Effector memory CD8-positive, alpha-beta T cell (primary cell): ENCODE measurements around the gene HOXA9.

Experiments used
- ATAC-seq: fragments of 150-1000 bp; cut with Tn5 transposase; replicated peaks from 2 replicates; pipeline ENCODE4 v1.10.0; 2021; ENCODE audit warnings: mild to moderate bottlenecking, moderate library complexity
- DNase-seq, 3 experiments: peaks; one replicate each; pipeline ENCODE4 v3.0.0; 2021
- H3K27ac Mint-ChIP-seq, 2 donors: one replicate each; pipeline ENCODE4 v1.8.0; 2022; ENCODE audit warnings: mild to moderate bottlenecking in 2 of 2, mixed read lengths in 2 of 2, moderate library complexity in 2 of 2
- H3K27me3 Mint-ChIP-seq, 2 donors: one replicate each; pipeline ENCODE4 v1.8.0; 2022; ENCODE audit warnings: mixed read lengths in 2 of 2
- H3K36me3 Mint-ChIP-seq: one replicate; pipeline ENCODE4 v1.8.0; 2022; ENCODE audit warnings: mild to moderate bottlenecking, moderate library complexity, mixed read lengths; ENCODE audit not compliant: insufficient read depth
- H3K4me1 Mint-ChIP-seq, 2 donors: one replicate each; pipeline ENCODE4 v1.8.0; 2022; ENCODE audit warnings: low read depth in 2 of 2, mixed read lengths in 2 of 2
- H3K4me3 Mint-ChIP-seq, 2 donors: one replicate each; pipeline ENCODE4 v1.8.0; 2022; ENCODE audit warnings: mild to moderate bottlenecking in 2 of 2, mixed read lengths in 2 of 2, moderate library complexity in 2 of 2
- H3K9me3 Mint-ChIP-seq, 2 donors: one replicate each; pipeline ENCODE4 v1.8.0; 2022; ENCODE audit warnings: mixed read lengths in 2 of 2

HOXA9 gene

DNA sequence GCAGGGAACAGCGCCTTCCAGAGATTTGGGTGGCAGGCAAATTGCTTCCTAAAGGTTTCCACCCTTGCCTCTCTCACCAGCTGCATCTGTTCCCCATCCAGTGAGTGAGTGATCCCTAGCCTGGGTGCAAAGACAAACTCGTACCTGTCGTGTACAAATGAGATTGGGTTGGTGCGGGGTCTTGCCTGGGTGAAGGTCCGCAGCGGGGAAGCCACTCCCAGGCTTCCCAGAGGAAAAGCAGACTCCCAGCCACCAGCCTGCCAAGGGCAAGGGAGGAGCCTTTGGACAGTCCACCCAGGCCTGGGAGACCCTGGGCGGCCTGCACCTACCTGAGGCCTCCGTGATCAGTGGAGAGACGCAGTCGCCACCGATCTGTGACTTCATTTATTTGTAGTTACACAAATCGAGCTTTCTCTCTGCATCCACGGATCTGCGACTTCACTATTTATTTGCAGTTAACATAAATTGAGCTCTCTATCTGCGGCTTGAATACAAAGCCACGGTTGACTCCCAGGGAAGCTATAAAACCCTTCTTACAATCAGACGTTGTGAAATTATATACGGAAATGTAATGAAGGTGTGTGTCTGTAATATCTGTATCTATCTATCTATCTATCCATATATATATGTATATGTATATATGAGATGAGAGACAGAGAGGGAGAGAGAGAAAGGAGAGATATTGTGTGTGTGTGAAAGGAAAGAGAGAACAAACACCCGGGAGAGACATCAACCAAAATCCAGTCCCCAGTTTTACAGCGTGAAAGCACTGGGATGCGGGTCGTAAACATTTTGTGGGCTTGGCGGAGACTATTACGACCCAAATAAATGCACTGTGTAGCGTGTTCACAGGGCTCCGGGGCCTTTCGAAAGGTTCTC, 5.8 kb downstream of the HOXA9 start:
- H3K4me3 Mint-ChIP-seq: peak overlapping the region; percentile 53 to 84
- H3K36me3 Mint-ChIP-seq: peaks cover 35% of the 10 kb centered on the region
- no peaks in the 10 kb centered on the region for H3K9me3 Mint-ChIP-seq
- H3K4me1 Mint-ChIP-seq: peaks cover 25 to 29% of the 10 kb centered on the region in 2 donors
- DNase-seq (no peak), ATAC-seq (no peak)
- H3K27me3 Mint-ChIP-seq: peaks cover 71 to 95% of the 10 kb centered on the region in 2 donors
- no peak overlapping the region for H3K27ac Mint-ChIP-seq

DNA sequence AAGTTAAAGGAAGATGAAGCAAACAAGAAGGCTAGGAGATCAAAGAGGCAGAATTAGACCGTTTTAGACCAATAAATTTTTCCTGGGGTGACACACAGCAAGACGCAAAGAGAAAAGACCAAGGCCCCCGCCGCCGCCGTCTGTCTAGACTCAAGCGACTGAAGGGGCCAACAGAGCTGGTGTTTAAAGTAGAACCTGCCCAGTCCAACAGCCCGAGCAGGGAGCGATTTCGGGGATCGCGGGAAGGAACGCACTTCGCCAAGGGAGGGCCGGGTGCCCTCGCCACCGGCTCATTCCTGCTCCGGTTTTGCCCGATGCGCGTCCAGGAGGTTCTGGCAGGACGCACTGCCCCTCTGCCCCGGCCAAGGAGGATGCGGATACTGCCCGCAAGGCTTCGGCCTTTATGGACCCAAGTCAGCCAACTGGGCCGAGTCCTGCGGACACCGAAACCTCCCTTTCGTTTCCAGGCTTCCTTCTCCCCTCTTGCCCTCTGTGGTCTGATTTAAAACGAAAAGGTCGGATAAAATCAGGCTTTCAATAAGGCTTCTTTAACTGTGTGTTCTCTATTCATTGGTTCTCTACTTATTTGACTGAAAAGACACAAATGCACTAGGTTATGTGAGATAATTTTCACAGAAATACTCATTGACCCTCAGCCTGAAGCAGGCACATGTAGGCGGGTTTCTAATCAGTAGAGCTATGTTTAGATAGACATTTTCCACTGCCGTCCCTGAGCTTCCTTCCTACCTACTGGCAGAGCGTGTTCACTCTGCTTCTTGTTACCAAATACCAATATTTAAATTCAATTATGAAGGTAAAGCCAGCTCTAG, 6.7 kb downstream of the HOXA9 start:
- Mint-ChIP-seq H3K36me3 (peaks cover 33% of the 10 kb centered on the region), H3K4me3 (peak overlapping the region in 1 of 2 donors; percentile 15), H3K27me3 (peaks cover 71 to 95% of the 10 kb centered on the region in 2 donors), H3K9me3 (no peaks in the 10 kb centered on the region), H3K27ac (no peak overlapping the region), H3K4me1 (peaks cover 28 to 30% of the 10 kb centered on the region in 2 donors)
- DNase-seq: no peak
- no peak for ATAC-seq

DNA sequence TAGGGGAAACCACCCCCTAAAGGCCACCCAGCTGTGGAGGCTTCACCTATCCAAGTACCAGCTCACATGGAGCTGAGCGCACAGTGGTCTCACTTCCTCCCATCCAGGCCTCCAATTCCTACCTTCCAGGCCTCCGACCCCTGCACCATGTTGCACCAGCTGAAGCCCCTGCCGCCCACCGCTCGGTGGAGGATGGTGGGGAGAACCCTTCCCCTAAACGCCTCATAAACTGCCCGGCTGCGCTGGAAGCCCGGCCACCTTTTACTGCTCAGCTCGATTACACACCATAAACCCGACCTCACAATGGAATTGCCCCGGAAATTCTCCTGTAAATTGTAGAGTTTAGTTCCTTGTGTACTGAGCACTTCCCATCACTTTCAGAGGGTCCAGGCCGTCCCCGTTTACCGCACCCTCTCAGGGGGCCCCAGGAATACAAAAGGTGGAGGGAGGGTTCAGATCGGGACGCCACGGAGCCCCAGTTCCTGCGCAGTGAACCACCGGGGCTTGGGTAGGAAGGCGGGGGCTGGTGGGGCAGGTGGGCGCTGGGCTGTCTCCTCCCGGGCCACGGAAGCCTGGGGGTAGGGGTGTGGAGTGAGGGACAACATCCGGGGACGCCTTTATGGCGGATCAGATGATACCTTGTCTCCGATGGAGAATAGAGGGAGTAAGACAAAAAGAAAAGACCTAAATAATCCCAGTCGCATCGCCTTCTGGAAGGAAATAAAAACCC, 7.5 kb downstream of the HOXA9 start:
- no peak for ATAC-seq
- peaks cover 74 to 95% of the 10 kb centered on the region in 2 donors for H3K27me3 Mint-ChIP-seq
- H3K4me3 Mint-ChIP-seq: peak overlapping the region in 1 of 2 donors; percentile 54
- peaks cover 32% of the 10 kb centered on the region for H3K36me3 Mint-ChIP-seq
- no peaks in the 10 kb centered on the region for H3K9me3 Mint-ChIP-seq
- H3K27ac Mint-ChIP-seq: no peak overlapping the region
- no peak for DNase-seq
- H3K4me1 Mint-ChIP-seq: peaks cover 28 to 30% of the 10 kb centered on the region in 2 donors

DNA sequence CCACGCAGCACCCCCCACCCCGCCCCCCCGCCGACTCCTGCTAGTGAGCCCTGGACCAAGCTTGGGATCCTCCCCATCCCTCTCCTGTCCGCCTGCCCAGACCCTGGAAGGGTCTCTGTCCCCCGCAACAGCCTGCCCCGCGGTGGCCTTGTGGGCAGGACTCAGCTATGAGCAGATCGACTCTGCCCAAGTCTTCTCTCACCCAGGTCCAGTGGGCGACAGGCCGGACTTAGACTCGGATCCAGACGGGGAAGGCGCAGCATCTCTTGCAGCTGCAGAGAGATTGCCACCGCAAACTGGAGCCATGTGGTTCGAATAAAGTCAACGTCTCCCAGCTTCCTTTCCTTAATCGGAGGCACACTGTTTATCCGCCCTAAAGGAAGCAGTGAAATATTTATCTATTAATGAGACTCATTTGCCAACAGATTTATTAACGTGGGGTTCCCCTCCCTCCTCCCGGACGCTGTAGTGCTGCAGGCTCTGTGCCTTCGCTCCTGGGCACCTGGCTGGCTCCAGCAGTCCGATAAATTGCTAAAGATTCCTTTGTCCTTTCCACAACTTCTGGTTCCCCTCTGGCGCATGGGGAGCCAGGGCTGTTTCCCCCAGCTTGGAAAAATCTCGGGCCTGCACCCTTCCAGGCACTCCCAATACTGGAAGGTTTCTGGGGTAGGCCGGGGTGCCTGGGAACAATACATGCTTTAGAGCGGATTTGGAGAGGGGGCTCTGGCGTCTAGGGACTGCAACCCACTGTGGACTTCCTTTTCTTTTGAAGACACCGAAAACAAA, 8.2 kb downstream of the HOXA9 start:
- Mint-ChIP-seq H3K27me3 (peaks cover 79 to 95% of the 10 kb centered on the region in 2 donors), H3K4me1 (peaks cover 30 to 32% of the 10 kb centered on the region in 2 donors), H3K36me3 (peaks cover 32% of the 10 kb centered on the region), H3K27ac (peak overlapping the region in 1 of 2 donors; percentile 55), H3K4me3 (peak overlapping the region; percentile 40 to 64), H3K9me3 (no peaks in the 10 kb centered on the region)
- ATAC-seq (no peak), DNase-seq (no peak)

DNA sequence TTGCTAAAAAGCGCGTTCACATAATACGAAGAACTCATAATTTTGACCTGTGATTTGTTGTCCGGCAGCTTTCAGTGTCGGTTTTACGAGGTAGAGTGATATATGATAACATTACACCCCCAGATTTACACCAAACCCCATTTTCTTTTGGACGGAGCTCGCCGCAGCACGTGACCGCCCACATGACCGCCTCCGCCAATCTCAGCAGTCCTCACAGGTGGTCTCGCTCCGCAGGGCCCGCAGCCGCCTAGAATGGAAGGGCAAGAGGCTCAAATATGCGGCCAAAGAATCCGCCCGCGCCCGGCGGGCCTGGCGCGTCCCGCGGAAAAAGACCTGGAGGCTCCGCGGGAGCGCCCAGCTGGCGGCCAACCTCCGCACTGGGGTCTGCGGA, 8.8 kb downstream of the HOXA9 start, which contains the start of gene HOXA7:
Gene HOXA7, minus strand, starts transcription at position 168 of the 391 bp plus-strand sequence. Its CDS starts 130 bp downstream, at position 38.
- Mint-ChIP-seq H3K27ac (peak within 1 kb of the TSS in 1 of 2 donors; percentile 55), H3K4me1 (peaks cover 36 to 38% of the 10 kb centered on the region in 2 donors), H3K36me3 (peaks cover 37% of the 10 kb centered on the region)

DNA sequence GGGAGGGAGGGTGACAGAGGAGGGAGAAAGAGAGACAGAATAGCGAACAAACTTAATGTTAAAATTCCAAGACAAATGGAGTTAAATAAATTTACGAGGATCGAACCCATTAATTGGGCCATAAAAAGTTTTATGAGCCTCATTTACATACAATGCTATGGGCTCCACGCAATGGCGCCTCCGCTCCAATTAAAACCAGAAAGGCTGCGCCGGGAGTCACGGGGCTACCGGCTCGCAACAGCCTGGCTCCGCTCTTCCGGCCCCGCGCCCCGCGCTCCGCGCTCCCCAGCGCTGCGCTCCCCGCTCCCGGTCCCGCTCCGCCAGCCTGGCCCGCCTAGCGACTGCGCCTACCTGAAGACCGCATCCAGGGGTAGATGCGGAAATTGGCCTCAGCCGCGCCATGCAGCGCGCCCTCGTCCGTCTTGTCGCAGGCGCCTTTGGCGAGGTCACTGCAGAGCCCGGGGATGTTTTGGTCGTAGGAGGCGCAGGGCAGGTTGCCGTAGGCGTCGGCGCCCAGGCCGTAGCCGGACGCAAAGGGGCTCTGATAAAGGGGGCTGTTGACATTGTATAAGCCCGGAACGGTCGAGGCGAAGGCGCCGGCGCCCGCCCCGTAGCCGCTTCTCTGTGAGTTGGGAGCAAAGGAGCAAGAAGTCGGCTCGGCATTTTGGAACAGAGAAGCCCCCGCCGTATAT, 9.4 kb downstream of the HOXA9 start:
- Mint-ChIP-seq H3K27ac (peak overlapping the region in 1 of 2 donors; percentile 20), H3K9me3 (no peaks in the 10 kb centered on the region), H3K36me3 (peaks cover 37% of the 10 kb centered on the region), H3K27me3 (peaks cover 88 to 96% of the 10 kb centered on the region in 2 donors), H3K4me1 (peaks cover 41% of the 10 kb centered on the region in 2 donors), H3K4me3 (peak overlapping the region; percentile 64 to 80)
- DNase-seq: no peak
- peak; percentile 18 for ATAC-seq

More for the DNA sequence above, 8.8 kb downstream of the HOXA9 start, which contains the start of gene HOXA7:
- no peaks in the 10 kb centered on the region for H3K9me3 Mint-ChIP-seq
- ATAC-seq: no peak
- peak within 1 kb of the TSS; percentile 64 to 80 for H3K4me3 Mint-ChIP-seq
- peaks cover 83 to 96% of the 10 kb centered on the region in 2 donors for H3K27me3 Mint-ChIP-seq
- no peak for DNase-seq

DNA sequence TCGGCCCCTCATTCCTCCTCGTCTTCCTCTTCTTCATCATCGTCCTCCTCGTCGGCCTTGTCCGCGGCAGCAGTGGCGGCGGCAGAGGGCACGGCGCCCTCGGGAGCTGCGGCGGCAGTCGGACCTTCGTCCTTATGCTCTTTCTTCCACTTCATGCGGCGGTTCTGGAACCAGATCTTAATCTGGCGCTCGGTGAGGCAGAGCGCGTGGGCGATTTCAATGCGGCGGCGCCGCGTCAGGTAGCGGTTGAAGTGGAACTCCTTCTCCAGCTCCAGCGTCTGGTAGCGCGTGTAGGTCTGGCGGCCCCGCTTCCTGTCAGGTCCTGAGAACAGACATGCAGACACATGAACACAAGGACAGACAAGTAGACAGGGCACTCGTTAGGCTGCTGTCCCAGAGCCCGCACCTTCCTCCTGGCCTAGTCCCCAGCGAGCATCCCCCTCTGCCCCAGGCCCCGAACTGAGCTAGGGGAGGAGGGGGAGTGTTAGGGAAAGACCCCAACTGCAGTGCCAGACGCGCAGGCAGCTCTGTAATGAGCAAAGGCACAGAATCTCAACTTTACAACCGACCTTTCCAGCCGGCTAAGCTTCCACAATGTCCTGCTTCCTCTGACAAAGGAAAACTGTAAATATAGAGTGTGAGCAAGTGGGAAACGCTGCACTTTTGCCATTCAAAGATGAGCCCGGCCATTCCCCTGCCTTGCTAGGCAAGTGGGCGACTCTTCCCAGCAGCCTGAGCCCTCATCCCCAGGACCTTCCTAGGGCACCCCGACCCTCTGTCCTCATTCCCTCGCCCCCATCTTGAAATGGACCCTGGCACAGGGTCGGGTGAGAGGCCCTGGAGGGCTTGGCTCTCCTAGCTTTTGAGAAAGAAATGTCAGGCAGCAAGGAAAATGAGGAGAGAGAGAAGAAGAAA, 10.2 kb downstream of the HOXA9 start:
- Mint-ChIP-seq H3K4me1 (peaks cover 47 to 49% of the 10 kb centered on the region in 2 donors), H3K36me3 (peaks cover 36% of the 10 kb centered on the region), H3K27ac (peak overlapping the region in 1 of 2 donors; percentile 49), H3K27me3 (peaks cover 96 to 100% of the 10 kb centered on the region in 2 donors), H3K4me3 (peak overlapping the region; percentile 64 to 80), H3K9me3 (no peaks in the 10 kb centered on the region)
- DNase-seq (no peak), ATAC-seq (no peak)

DNA sequence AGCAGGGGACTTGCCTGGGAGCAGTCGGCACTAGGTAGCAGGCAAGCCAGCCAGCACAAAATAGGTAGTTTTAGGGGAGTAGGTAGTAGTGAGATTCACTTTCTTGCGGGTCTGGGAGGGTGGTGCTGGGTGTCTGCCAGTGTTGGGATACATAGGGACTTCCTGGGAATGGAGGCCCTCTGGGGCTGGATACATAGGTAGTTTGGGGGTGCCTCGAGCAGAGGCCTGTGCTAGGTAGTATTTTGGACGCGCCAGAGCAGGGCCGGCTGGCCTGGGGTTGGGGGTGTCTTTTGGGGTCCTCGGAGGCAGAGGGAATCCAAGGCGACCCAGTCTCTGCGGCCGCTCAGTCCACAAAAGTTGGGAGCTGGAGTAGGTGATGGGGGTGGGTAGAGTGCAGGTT, 11.0 kb downstream of the HOXA9 start:
- peak overlapping the region; percentile 15 to 58 for H3K27ac Mint-ChIP-seq

DNA sequence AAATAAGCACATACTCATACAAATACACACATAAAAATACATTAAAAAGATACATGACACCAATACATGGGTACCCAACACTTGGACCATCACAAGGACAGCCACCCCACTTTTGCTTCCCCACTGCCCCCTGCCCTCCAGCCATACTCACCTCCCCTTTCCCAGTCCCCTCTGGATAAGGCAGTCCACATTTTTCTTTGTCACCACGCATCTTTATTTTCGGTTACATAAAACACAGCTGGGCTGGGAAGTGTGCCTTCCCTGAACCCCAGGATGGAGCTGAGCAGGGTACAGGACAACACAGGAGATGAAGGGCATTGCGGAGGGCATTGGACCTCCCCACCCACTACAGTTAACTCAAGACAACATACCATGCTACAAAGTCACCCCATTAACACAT, 11.8 kb downstream of the HOXA9 start:
- peaks cover 32% of the 10 kb centered on the region for H3K36me3 Mint-ChIP-seq
- H3K27me3 Mint-ChIP-seq: peaks cover 84 to 99% of the 10 kb centered on the region in 2 donors
- no peaks in the 10 kb centered on the region for H3K9me3 Mint-ChIP-seq
- no peak overlapping the region for H3K4me3 Mint-ChIP-seq
- no peak overlapping the region for H3K27ac Mint-ChIP-seq
- DNase-seq (no peak), ATAC-seq (no peak)
- peaks cover 44 to 47% of the 10 kb centered on the region in 2 donors for H3K4me1 Mint-ChIP-seq

More for the DNA sequence above, 11.0 kb downstream of the HOXA9 start:
- H3K4me3 Mint-ChIP-seq: peak overlapping the region; percentile 64 to 80
- DNase-seq (no peak), ATAC-seq (no peak)
- H3K36me3 Mint-ChIP-seq: peaks cover 32% of the 10 kb centered on the region
- H3K27me3 Mint-ChIP-seq: peaks cover 90 to 99% of the 10 kb centered on the region in 2 donors
- peaks cover 44 to 47% of the 10 kb centered on the region in 2 donors for H3K4me1 Mint-ChIP-seq
- no peaks in the 10 kb centered on the region for H3K9me3 Mint-ChIP-seq

DNA sequence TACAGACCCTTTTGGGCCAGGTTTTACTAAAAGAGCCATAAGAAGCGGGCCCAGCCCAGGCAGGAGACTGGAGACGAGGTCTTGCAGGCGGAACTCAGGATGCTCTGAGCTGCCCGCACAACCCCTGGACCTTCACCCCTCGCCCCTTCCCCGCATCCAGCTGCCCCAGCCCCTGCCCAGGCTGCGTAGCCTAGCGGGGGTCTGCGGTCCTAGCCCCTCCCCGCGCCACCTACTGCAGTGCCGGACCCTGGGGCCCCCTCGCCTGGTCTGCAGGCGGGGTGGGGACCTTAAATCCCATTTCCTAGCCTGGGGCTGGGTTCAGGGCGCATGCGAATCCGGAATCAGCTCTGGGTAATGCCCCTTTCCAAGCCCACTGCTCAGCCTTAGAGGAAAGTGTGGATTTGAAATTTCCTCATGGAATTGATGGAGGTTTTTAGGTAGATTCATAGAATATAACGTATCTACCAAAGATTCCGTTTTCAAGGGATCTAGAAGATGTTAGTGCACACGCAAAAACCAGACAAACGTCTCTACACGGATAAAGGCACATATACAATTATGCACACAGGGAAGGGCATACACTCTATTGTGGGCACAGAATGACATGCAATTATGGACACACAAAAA, 12.4 kb downstream of the HOXA9 start:
- Mint-ChIP-seq H3K27ac (no peak overlapping the region), H3K4me3 (no peak overlapping the region), H3K4me1 (peaks cover 42 to 46% of the 10 kb centered on the region in 2 donors), H3K36me3 (peaks cover 31% of the 10 kb centered on the region), H3K9me3 (no peaks in the 10 kb centered on the region), H3K27me3 (peaks cover 84 to 99% of the 10 kb centered on the region in 2 donors)
- no peak for DNase-seq
- no peak for ATAC-seq
